ENCODE results near the gene FBN1.

The FBN1 gene

GRCh38 chr15:48582452-48583247, 62.9 kb downstream of the FBN1 start:
- no peak for DNase-seq (ENCODE audit: low read depth in 3 of 3, low spot score in 1 of 3)

- DNase-seq (ENCODE audit: low read depth in 3 of 3, low spot score in 1 of 3) = no peak
Measured at GRCh38 chr15:48581219-48581618, 64.3 kb downstream of the FBN1 start.

GRCh38 chr15:48580736-48581135, 64.8 kb downstream of the FBN1 start:
- no peak for DNase-seq (ENCODE audit: low read depth in 3 of 3, low spot score in 1 of 3)

GRCh38 chr15:48579945-48580671, 65.4 kb downstream of the FBN1 start:
- DNase-seq (ENCODE audit: low read depth in 3 of 3, low spot score in 1 of 3) = no peak

GRCh38 chr15:48578965-48579364, 66.5 kb downstream of the FBN1 start:
- DNase-seq (ENCODE audit: low read depth in 3 of 3, low spot score in 1 of 3) = no peak

- no peak for DNase-seq (ENCODE audit: low read depth in 3 of 3, low spot score in 1 of 3)
Measured at GRCh38 chr15:48577469-48577868, 68.0 kb downstream of the FBN1 start.

- DNase-seq (ENCODE audit: low read depth in 3 of 3, low spot score in 1 of 3) = no peak
Measured at GRCh38 chr15:48574187-48574586, 71.3 kb downstream of the FBN1 start.

GRCh38 chr15:48573780-48574179, 71.7 kb downstream of the FBN1 start:
- DNase-seq (ENCODE audit: low read depth in 3 of 3, low spot score in 1 of 3) = no peak

GRCh38 chr15:48572823-48573222, 72.7 kb downstream of the FBN1 start:
- no peak for DNase-seq (ENCODE audit: low read depth in 3 of 3, low spot score in 1 of 3)

- DNase-seq (ENCODE audit: low read depth in 3 of 3, low spot score in 1 of 3) = no peak
Measured at GRCh38 chr15:48571510-48571909, 74.0 kb downstream of the FBN1 start.

GRCh38 chr15:48570822-48571221, 74.7 kb downstream of the FBN1 start:
- no peak for DNase-seq (ENCODE audit: low read depth in 3 of 3, low spot score in 1 of 3)

GRCh38 chr15:48569591-48570302, 75.8 kb downstream of the FBN1 start:
- DNase-seq (ENCODE audit: low read depth in 3 of 3, low spot score in 1 of 3) = no peak

- DNase-seq (ENCODE audit: low read depth in 3 of 3, low spot score in 1 of 3) = no peak
Measured at GRCh38 chr15:48566668-48567067, 78.8 kb downstream of the FBN1 start.

GRCh38 chr15:48565560-48566482, 79.7 kb downstream of the FBN1 start:
- no peak for DNase-seq (ENCODE audit: low read depth in 3 of 3, low spot score in 1 of 3)

GRCh38 chr15:48564690-48565089, 80.8 kb downstream of the FBN1 start:
- DNase-seq (ENCODE audit: low read depth in 3 of 3, low spot score in 1 of 3) = no peak

GRCh38 chr15:48563934-48564333, 81.6 kb downstream of the FBN1 start:
- no peak for DNase-seq (ENCODE audit: low read depth in 3 of 3, low spot score in 1 of 3)

GRCh38 chr15:48560321-48561051, 85.0 kb downstream of the FBN1 start:
- no peak for DNase-seq (ENCODE audit: low read depth in 3 of 3, low spot score in 1 of 3)

GRCh38 chr15:48559285-48559684, 86.2 kb downstream of the FBN1 start:
- no peak for DNase-seq (ENCODE audit: low read depth in 3 of 3, low spot score in 1 of 3)

GRCh38 chr15:48558226-48558625, 87.3 kb downstream of the FBN1 start:
- DNase-seq (ENCODE audit: low read depth in 3 of 3, low spot score in 1 of 3) = no peak

- DNase-seq (ENCODE audit: low read depth in 3 of 3, low spot score in 1 of 3) = no peak
Measured at GRCh38 chr15:48557335-48557734, 88.2 kb downstream of the FBN1 start.
